ENCODE data around the gene DACT1.

GRCh38 chr14:58663494-58664111 lies 25.8 kb downstream of the DACT1 start:
- TF ChIP-seq CTCF (IDR thresholded peaks at IDR 0.05) (no peak), POLR2A (IDR thresholded peaks at IDR 0.05) (no peak), POLR2AphosphoS5 (IDR thresholded peaks at IDR 0.05) (no peak), EP300 (IDR thresholded peaks at IDR 0.05) (no peak)
